Measurements from ENCODE around the gene CFAP299. TPM values are rescaled to one million over a fixed set of nuclear protein-coding genes. Genes with fewer than 3 reads are reported as not detected.

The CFAP299 gene
- total RNA-seq, 3 donors from 2014 or later, result not detected

GRCh38 chr4:80307774-80308465 is 27.6 kb upstream of the CFAP299 start:
- Histone ChIP-seq H3K4me3 (no peak overlapping the region), H3K9me3 (no peaks in the 10 kb centered on the region), H3K4me1 (ENCODE audit: low read depth) (no peaks in the 10 kb centered on the region), H3K36me3 (ENCODE audit: low read depth) (no peaks in the 10 kb centered on the region)
- intact Hi-C loops (cut with DNase I, micrococcal nuclease), result no loop called here
- DNase-seq (no peak), ATAC-seq (no peak)
- TF ChIP-seq CTCF (IDR thresholded peaks at IDR 0.05), result no peak

GRCh38 chr4:80308466-80308822 is 27.1 kb upstream of the CFAP299 start:
- Histone ChIP-seq H3K36me3 (ENCODE audit: low read depth) (no peaks in the 10 kb centered on the region), H3K4me3 (no peak overlapping the region), H3K4me1 (ENCODE audit: low read depth) (no peaks in the 10 kb centered on the region), H3K9me3 (no peaks in the 10 kb centered on the region)
- no peak for DNase-seq
- intact Hi-C loops (cut with DNase I, micrococcal nuclease), result no loop called here
- no peak for TF ChIP-seq CTCF (IDR thresholded peaks at IDR 0.05)
- no peak for ATAC-seq

GRCh38 chr4:80309294-80310004 is 26.1 kb upstream of the CFAP299 start:
- intact Hi-C loops (cut with DNase I, micrococcal nuclease), result no loop called here
- H3K4me1 ChIP-seq (ENCODE audit: low read depth), result no peaks in the 10 kb centered on the region
- H3K9me3 ChIP-seq, result no peaks in the 10 kb centered on the region
- DNase-seq (no peak), ATAC-seq (no peak)
- no peaks in the 10 kb centered on the region for H3K36me3 ChIP-seq (ENCODE audit: low read depth)
- TF ChIP-seq CTCF (IDR thresholded peaks at IDR 0.05), result no peak
- no peak overlapping the region for H3K4me3 ChIP-seq

GRCh38 chr4:80311130-80311529 is 24.4 kb upstream of the CFAP299 start:
- Histone ChIP-seq H3K4me1 (ENCODE audit: low read depth) (no peaks in the 10 kb centered on the region), H3K4me3 (no peak overlapping the region), H3K9me3 (no peaks in the 10 kb centered on the region), H3K36me3 (ENCODE audit: low read depth) (no peaks in the 10 kb centered on the region)
- DNase-seq, result no peak
- no peak for ATAC-seq
- TF ChIP-seq CTCF (IDR thresholded peaks at IDR 0.05), result no peak
- intact Hi-C loops (cut with DNase I, micrococcal nuclease), result no loop called here

- DNase-seq, result no peak
- H3K9me3 ChIP-seq, result no peaks in the 10 kb centered on the region
- intact Hi-C loops (cut with DNase I, micrococcal nuclease), result no loop called here
These were observed 23.4 kb upstream of the CFAP299 start for GRCh38 chr4:80312124-80312523.

More at GRCh38 chr4:80312124-80312523, 23.4 kb upstream of the CFAP299 start:
- no peak for ATAC-seq
- Histone ChIP-seq H3K36me3 (ENCODE audit: low read depth) (no peaks in the 10 kb centered on the region), H3K4me3 (no peak overlapping the region), H3K4me1 (ENCODE audit: low read depth) (no peaks in the 10 kb centered on the region)
- TF ChIP-seq CTCF (IDR thresholded peaks at IDR 0.05), result no peak
